Activated CD4-positive, CD25-positive, alpha-beta regulatory T cell (primary cell): ENCODE measurements around the gene SOCS1.
A peak's percentile ranks its signal among the peaks of the same experiment; 100 is the strongest.
"Not testable (repeated sequence)": the region's sequence is repeated elsewhere in the genome, so short reads cannot be mapped to it uniquely, and the experiment has no call there.

Experiments used
- DNase-seq, 4 experiments: peaks; one replicate each; lab custom pipeline; 2025; lab: John Stamatoyannopoulos, UW

Gene SOCS1, protein sequence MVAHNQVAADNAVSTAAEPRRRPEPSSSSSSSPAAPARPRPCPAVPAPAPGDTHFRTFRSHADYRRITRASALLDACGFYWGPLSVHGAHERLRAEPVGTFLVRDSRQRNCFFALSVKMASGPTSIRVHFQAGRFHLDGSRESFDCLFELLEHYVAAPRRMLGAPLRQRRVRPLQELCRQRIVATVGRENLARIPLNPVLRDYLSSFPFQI

DNA sequence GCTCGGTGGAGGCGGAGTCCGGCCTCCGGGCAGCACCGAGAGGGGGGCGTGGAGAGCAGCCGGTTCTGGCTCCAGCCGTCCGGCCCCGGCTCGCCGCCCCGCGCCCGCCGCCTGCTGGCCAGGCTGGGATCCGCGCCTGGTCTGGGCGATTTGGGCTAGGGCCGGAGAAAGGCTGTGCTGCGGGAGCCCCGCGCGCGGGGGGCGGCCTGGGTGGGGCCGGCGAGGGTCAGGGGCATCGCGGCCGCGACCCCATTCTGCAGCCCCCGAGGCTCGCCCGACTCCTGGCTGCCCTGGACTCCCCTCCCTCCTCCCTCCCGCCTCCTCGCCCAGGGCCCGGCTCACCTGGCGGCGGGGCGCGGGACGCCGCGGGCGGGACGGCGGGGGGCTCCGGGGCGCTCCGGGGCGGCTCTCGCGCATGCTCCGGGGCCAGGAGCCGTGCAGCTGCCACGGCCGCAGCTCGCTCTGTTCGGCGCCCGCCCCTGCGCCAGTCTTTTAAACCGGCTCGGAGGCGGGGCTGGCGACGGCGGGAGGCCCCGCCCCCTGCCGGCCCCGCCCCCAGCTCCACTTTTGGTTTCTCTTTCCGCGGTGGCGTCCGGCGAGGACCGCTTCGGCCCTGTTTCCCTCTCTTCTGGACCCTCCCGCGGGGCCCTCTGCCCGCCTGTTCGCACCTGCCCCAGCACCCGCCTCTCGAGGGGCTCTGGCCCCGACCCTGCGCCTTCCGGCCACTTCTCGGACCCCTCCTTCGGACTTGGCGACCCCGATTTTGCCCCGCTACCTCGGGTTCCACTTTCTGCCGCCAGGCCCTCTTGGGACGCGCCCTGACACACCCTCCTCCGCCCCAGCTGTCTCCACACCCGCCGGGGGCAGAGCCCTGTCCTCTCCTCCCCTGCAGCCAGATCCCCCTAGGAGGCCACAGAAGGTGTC lies at the start of gene SOCS1:
SOCS1 (minus strand) TSS at position 468 of the 924 bp plus-strand sequence. CDS start 726 bp downstream, outside the sequence.
- peak; percentile 79 to 94 (median 88) for DNase-seq

DNA sequence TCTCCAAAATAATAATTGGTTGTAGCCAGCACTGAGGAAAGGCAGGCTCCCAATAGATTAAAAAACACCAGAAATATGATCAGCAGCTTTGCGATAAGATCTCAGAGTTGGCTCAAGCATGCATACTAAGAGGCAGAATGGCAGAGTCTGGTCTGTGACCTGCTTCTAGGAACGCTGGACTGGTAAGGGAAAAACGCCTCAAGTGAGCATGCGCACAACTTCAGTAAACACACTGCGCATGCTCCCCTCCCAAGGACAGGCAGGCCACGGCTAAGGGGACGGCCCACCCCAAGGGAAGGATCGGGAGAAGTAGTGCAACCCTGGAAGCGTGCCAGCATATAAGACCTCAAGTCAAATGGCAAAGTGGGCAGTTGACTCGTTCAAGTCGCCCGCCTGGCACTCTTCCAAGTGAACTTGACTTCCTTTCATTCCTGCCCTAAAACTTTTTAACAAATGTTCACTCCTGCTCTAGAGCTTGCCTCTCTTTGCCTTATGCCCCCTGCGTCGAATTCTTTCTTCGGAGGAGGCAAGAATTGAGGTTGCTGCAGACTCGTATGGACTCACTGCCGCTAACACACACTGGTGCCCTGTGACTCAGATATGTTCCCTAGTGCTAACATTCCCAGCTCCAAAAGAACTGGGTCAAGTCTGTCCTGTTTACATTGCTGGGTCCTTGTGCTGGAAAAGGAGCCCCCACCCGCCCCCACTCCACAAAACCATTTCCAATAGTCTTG lies 47.6 kb upstream of the SOCS1 start:
- no peak for DNase-seq

DNA sequence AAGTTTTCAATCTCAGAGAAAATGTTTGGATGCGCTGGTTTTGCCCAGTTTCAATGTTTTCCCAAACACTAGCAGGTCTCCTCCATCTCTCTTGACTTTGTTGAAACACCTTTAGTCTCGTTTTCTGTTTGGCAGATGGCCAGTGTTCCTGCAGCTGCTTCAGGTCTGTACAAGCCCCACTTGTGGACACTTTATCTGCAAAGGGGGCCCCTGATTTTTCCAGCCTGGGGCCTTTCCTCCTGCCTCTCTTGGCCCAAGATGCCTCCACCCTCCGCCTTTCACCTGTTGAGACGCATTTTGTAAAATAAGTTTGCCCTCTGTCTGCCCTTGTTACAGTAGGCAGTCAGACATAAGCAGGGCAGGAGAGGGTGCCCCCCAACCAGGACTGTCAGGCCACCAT lies 47.0 kb upstream of the SOCS1 start:
- no peak for DNase-seq

GRCh38 chr16:11301645-11302501 lies 45.9 kb upstream of the SOCS1 start:
- no peak for DNase-seq

DNA sequence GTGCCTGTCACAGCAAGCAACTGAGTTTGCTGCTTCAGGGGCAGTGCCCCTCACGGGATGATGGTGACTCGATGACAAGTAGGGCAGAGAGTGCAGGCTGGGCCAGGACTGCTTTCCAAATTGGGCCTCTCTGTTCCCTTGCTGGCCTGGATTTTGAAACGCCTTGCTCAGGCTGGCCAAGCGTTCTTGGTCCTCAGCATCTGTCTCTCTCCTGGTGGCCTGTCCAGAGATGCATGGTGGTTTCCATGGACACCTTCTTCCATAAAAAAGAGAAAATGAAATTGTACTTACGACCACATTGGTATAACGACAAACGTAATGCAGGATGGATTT lies 44.5 kb upstream of the SOCS1 start:
- no peak for DNase-seq

DNA sequence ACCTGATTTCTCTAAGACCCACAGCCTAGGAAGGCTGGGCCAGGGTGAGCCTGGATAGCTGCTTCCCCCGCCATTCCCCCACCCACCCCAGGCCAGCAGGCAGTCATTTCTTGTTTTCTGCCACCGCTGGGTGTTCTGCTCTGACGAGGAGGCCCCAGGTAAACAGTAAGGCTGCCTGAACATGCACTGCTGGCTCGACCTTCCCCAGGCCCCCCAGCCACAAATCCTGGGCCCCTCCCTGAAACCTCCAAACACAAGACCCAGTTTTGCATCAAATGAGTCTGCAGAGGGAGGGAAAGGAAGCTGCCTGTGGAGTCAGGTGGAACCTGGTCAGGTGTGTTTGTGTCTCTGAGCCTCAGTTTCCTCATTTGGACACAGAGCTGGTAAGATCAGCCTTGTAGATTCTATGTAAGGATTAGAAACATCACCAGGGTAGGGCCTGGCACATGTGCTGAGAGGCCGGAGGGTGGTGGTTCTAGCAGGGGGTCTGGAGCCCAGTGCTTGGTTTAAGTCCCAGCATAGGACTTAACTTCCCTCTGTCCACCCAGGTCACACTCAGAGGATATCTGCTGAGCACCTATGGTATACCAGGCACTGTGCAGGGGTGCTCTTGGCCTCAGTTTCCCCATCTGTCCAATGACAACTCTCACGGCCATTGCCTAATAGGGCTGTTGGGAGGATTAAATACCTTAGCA lies 44.0 kb upstream of the SOCS1 start:
- no peak for DNase-seq

GRCh38 chr16:11298950-11299547 lies 43.0 kb upstream of the SOCS1 start:
- DNase-seq: not testable (repeated sequence)

GRCh38 chr16:11298143-11298900 lies 42.3 kb upstream of the SOCS1 start:
- DNase-seq: no peak

- DNase-seq: peak; percentile 25 to 54 (median 36)
Observed at GRCh38 chr16:11297492-11298142, 41.6 kb upstream of the SOCS1 start.

- no peak for DNase-seq
Observed at GRCh38 chr16:11296706-11297491, 40.9 kb upstream of the SOCS1 start.

GRCh38 chr16:11296351-11296705 lies 40.3 kb upstream of the SOCS1 start:
- no peak for DNase-seq

GRCh38 chr16:11295672-11296071 lies 39.7 kb upstream of the SOCS1 start:
- DNase-seq: no peak

DNA sequence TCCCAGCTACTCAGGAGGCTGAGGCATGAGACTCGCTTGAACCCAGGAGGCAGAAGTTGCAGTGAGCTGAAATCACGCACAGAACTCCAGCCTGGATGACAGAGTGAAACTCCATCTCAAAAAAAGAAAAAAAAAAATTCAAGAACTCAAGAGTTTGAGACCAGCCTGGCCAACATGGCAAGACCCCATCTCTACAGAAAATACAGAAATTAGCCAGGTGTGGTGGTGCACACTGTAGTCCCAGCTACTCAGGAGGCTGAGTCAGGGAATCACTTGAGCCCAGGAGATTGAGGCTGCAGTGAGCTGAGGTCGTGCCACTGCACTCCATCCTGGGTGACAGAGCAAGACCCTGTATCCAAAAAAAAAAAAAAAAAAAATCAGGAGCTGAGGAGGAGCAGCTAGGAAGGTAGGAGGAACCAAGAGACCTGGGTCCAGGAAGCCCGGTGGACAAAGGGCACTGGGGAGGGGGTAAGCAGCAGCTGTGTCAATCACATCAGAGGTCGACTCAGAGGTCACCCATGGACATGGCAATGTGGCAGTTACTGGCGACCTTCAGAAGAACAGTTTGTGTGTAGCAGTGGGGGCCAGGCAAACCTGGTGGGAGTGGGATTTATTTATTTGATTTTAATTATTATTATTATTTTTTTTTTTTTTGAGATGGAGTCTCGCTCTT lies 36.2 kb upstream of the SOCS1 start:
- no peak for DNase-seq

DNA sequence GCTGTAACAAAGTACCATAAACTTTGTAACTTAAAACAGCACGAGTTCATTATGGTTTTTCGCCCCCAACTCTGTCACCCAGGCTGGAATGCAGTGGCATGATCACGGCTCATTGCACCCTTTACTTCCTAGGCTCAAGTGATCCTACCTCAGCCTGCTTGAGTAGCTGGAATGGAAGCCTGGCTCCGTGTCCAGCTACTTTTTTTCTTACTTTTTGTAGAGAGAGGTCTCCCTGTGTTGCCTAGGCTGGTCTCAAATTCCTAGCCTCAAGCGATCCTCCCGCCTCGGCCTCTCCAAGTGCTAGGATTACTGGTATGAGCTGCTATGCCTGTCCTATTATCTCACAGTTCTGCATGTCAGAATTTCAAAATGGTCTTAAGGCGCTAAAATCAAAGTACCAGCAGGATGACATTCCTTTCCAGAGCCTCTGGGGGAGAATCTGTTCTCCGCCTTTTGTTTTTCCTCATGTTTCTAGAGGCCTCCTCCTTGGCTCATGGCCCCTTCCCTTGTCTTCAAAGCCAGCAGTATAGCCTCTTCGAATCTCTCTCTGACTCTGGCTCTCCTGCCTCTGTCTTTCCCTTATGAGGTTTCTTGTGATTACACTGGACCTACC lies 35.2 kb upstream of the SOCS1 start:
- no peak for DNase-seq

DNA sequence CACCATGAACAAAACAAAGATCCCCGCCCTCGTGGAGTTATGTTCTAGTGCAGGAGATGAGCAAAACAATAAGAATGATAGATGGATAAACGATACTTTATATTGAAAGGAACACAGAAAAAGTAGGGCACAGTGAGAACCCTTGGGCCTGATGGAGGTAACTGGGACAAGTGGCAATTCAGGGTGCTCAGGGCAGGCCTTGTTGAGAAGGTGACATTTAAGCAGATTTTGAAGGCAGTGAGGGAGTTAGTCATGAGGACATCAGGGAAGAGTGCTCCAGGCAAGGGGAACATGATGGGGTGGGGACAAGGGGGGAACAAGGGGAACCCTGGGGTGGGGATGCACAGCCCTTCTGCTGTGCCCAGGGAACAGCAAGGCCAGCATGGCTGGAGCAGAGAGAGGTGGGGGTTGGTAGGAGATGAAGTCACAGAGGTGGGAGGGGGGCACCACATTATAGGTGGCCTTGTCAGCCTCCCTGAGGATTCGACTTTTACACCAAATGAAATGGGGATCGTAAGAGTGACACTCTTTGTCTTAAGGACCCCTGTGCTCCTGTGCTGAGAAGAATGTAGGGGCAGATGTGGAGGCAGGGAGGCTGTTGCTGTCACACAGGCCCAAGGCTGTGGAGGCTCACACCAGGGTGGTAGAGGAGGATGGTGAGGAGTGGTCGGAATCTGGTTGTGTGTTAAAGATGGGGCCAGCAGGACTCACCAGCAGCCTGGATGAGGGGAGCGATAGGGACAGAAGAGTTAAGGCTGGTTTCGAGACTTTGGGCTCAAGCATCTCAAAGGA lies 34.3 kb upstream of the SOCS1 start:
- no peak for DNase-seq

GRCh38 chr16:11289696-11290095 lies 33.7 kb upstream of the SOCS1 start:
- not testable (repeated sequence) for DNase-seq

- no peak for DNase-seq
Observed at GRCh38 chr16:11289202-11289601, 33.2 kb upstream of the SOCS1 start.
